Trophoblast cell (in vitro differentiated cells and primary cell): Measurements from ENCODE around the gene ZCCHC17.

ENCODE experiments used
- DNase-seq, 2 donors: peaks; one replicate each; pipeline ENCODE4 v3.0.0-alpha.2; 2016
- H2AFZ ChIP-seq: 2 replicates; pipeline ENCODE4 v1.6.1; 2013; ENCODE audit warnings: low read length, moderate library complexity, mild to moderate bottlenecking; ENCODE audit not compliant: insufficient read depth, poor library complexity
- H2AK5ac ChIP-seq: 2 replicates; pipeline ENCODE4 v1.6.1; 2013; ENCODE audit warnings: mild to moderate bottlenecking, low read length
- H2BK120ac ChIP-seq: 2 replicates; pipeline ENCODE4 v1.6.1; 2013; ENCODE audit warnings: low read length, mild to moderate bottlenecking, moderate library complexity; ENCODE audit not compliant: insufficient read depth, poor library complexity
- H2BK12ac ChIP-seq: 2 replicates; pipeline ENCODE4 v1.6.1; 2013; ENCODE audit warnings: mild to moderate bottlenecking, low read length, moderate library complexity
- H2BK5ac ChIP-seq: 2 replicates; pipeline ENCODE4 v1.6.1; 2013; ENCODE audit warnings: low read length, low read depth, moderate library complexity, mild to moderate bottlenecking; ENCODE audit not compliant: poor library complexity
- H3K14ac ChIP-seq: 2 replicates; pipeline ENCODE4 v1.6.1; 2013; ENCODE audit warnings: mild to moderate bottlenecking, low read length
- H3K18ac ChIP-seq: 2 replicates; pipeline ENCODE4 v1.6.1; 2013; ENCODE audit warnings: mild to moderate bottlenecking, low read length
- H3K23ac ChIP-seq: 2 replicates; pipeline ENCODE4 v1.6.1; 2013; ENCODE audit warnings: low read length
- H3K27ac ChIP-seq: 2 replicates; pipeline ENCODE4 v1.5.1; 2013; ENCODE audit warnings: low read depth, mild to moderate bottlenecking, inconsistent platforms, low read length, moderate library complexity
- H3K27me3 ChIP-seq: 2 replicates; pipeline ENCODE4 v1.6.1; 2013; ENCODE audit warnings: inconsistent platforms, mild to moderate bottlenecking, low read length, moderate library complexity; ENCODE audit not compliant: insufficient read depth
- H3K36me3 ChIP-seq, 2 experiments: 1 replicate in 1 of 2; 2 replicates in 1 of 2; pipeline ENCODE4 v1.6.1; 2013; ENCODE audit warnings: low read length in 2 of 2, mild to moderate bottlenecking in 2 of 2, moderate library complexity in 1 of 2; ENCODE audit not compliant: insufficient read depth in 2 of 2, control insufficient read depth in 1 of 2
- H3K4ac ChIP-seq: 2 replicates; pipeline ENCODE4 v1.6.1; 2013; ENCODE audit warnings: low read depth, mild to moderate bottlenecking, low read length, moderate library complexity
- H3K4me1 ChIP-seq, 2 experiments: 1 replicate in 1 of 2; 2 replicates in 1 of 2; pipeline ENCODE4 v1.6.1; 2013; ENCODE audit warnings: low read length in 2 of 2, mild to moderate bottlenecking in 2 of 2, moderate library complexity in 1 of 2; ENCODE audit not compliant: insufficient read depth in 2 of 2, control insufficient read depth in 1 of 2
- H3K4me2 ChIP-seq: 2 replicates; pipeline ENCODE4 v1.6.1; 2013; ENCODE audit warnings: inconsistent platforms, mild to moderate bottlenecking, low read length, moderate library complexity
- H3K4me3 ChIP-seq: 2 replicates; pipeline ENCODE4 v1.5.1; 2013; ENCODE audit warnings: mild to moderate bottlenecking, low read depth, low read length, inconsistent platforms
- H3K79me1 ChIP-seq: one replicate; pipeline ENCODE4 v1.6.1; 2013; ENCODE audit warnings: low read length
- H3K79me2 ChIP-seq: 2 replicates; pipeline ENCODE4 v1.6.1; 2013; ENCODE audit warnings: low read length, mild to moderate bottlenecking; ENCODE audit not compliant: control insufficient read depth, insufficient read depth, poor library complexity
- H3K9ac ChIP-seq: 2 replicates; pipeline ENCODE4 v1.6.1; 2013; ENCODE audit warnings: mild to moderate bottlenecking, low read length
- H3K9me3 ChIP-seq: 2 replicates; pipeline ENCODE4 v1.6.1; 2013; ENCODE audit warnings: low read depth, mild to moderate bottlenecking, control low read depth, inconsistent platforms, low read length; ENCODE audit not compliant: insufficient read depth
- H4K12ac ChIP-seq: 2 replicates; pipeline ENCODE4 v1.6.1; 2013; ENCODE audit warnings: low read depth, mild to moderate bottlenecking, low read length, moderate library complexity
- H4K8ac ChIP-seq: 2 replicates; pipeline ENCODE4 v1.6.1; 2013; ENCODE audit warnings: low read depth, mild to moderate bottlenecking, low read length, moderate library complexity
- H4K91ac ChIP-seq: one replicate; pipeline ENCODE4 v1.6.1; 2013; ENCODE audit warnings: low read depth, mild to moderate bottlenecking, low read length, moderate library complexity
- WGBS: extraction: QIAGEN DNeasy Blood & Tissue Kit; methylation state at CpG from one replicate; pipeline ENCODE4 v1.1.7; 2013; ENCODE audit warnings: missing lambda C conversion rate; ENCODE audit not compliant: insufficient read length, insufficient coverage; ENCODE audit errors: extremely low coverage; 5-methylcytosine and 5-hydroxymethylcytosine counted together

Gene ZCCHC17

GRCh38 chr1:31389616-31390015 lies 92.8 kb downstream of the ZCCHC17 start:
- Histone ChIP-seq H4K8ac (no peak overlapping the region), H2BK120ac (no peak overlapping the region), H4K12ac (no peak overlapping the region), H2BK5ac (no peak overlapping the region), H3K9me3 (no peaks in the 10 kb centered on the region), H3K23ac (no peak overlapping the region), H3K18ac (no peak overlapping the region), H3K4me3 (no peak overlapping the region), H4K91ac (peak overlapping the region; percentile 16), H3K79me2 (no peaks in the 10 kb centered on the region), H3K4me2 (no peak overlapping the region), H2AK5ac (no peak overlapping the region), H3K4me1 (peaks cover 7 to 16% of the 10 kb centered on the region in 2 experiments), H3K14ac (no peak overlapping the region), H3K27ac (peak overlapping the region; percentile 67), H3K36me3 (no peaks in the 10 kb centered on the region), H3K4ac (no peak overlapping the region), H3K79me1 (peaks cover 3% of the 10 kb centered on the region), H2BK12ac (peak overlapping the region; percentile 87), H3K9ac (no peak overlapping the region), H3K27me3 (no peaks in the 10 kb centered on the region), H2AFZ (no peak overlapping the region)
- DNase-seq: peak; percentile 53 to 62
- no CpG with 5 or more reads among the region's 7 CpGs for WGBS

GRCh38 chr1:31390071-31390470 lies 93.2 kb downstream of the ZCCHC17 start:
- Histone ChIP-seq H3K4me1 (peaks cover 10 to 16% of the 10 kb centered on the region in 2 experiments), H2BK5ac (no peak overlapping the region), H4K8ac (peak overlapping the region; percentile 57), H3K23ac (no peak overlapping the region), H2AK5ac (no peak overlapping the region), H3K18ac (no peak overlapping the region), H3K9me3 (no peaks in the 10 kb centered on the region), H4K12ac (no peak overlapping the region), H3K79me2 (no peaks in the 10 kb centered on the region), H3K36me3 (no peaks in the 10 kb centered on the region), H3K9ac (no peak overlapping the region), H3K4me2 (peak overlapping the region; percentile 19), H2BK12ac (no peak overlapping the region), H3K14ac (no peak overlapping the region), H3K27ac (peak overlapping the region; percentile 73), H4K91ac (no peak overlapping the region), H3K4ac (no peak overlapping the region), H3K79me1 (peaks cover 3% of the 10 kb centered on the region), H2AFZ (no peak overlapping the region), H2BK120ac (no peak overlapping the region), H3K27me3 (no peaks in the 10 kb centered on the region), H3K4me3 (no peak overlapping the region)
- WGBS: no CpG with 5 or more reads among the region's 7 CpGs
- peak; percentile 99 for DNase-seq

GRCh38 chr1:31393463-31393862 lies 96.6 kb downstream of the ZCCHC17 start:
- Histone ChIP-seq H3K79me1 (peaks cover 3% of the 10 kb centered on the region), H3K27ac (no peak overlapping the region), H3K14ac (no peak overlapping the region), H3K4me3 (no peak overlapping the region), H3K4me1 (peaks cover 16 to 23% of the 10 kb centered on the region in 2 experiments), H3K9ac (no peak overlapping the region), H3K18ac (no peak overlapping the region), H3K23ac (no peak overlapping the region), H4K8ac (no peak overlapping the region), H3K9me3 (no peaks in the 10 kb centered on the region), H4K91ac (no peak overlapping the region), H3K79me2 (no peaks in the 10 kb centered on the region), H2BK120ac (no peak overlapping the region), H3K36me3 (no peaks in the 10 kb centered on the region), H3K4me2 (no peak overlapping the region), H3K27me3 (no peaks in the 10 kb centered on the region), H2AFZ (no peak overlapping the region), H2BK12ac (no peak overlapping the region), H4K12ac (no peak overlapping the region), H2BK5ac (no peak overlapping the region), H2AK5ac (no peak overlapping the region), H3K4ac (no peak overlapping the region)
- DNase-seq: no peak

GRCh38 chr1:31394584-31395193 lies 97.9 kb downstream of the ZCCHC17 start:
- Histone ChIP-seq H3K18ac (no peak overlapping the region), H2BK12ac (peak overlapping the region; percentile 41), H4K91ac (no peak overlapping the region), H3K9ac (no peak overlapping the region), H4K12ac (no peak overlapping the region), H3K23ac (no peak overlapping the region), H2BK120ac (no peak overlapping the region), H3K27me3 (no peaks in the 10 kb centered on the region), H3K36me3 (no peaks in the 10 kb centered on the region), H2AFZ (peak overlapping the region; percentile 67), H3K27ac (no peak overlapping the region), H2BK5ac (no peak overlapping the region), H3K14ac (peak overlapping the region; percentile 31), H3K79me1 (peaks cover 2% of the 10 kb centered on the region), H3K4ac (no peak overlapping the region), H3K9me3 (no peaks in the 10 kb centered on the region), H2AK5ac (no peak overlapping the region), H3K4me1 (peaks cover 11 to 20% of the 10 kb centered on the region in 2 experiments), H3K79me2 (no peaks in the 10 kb centered on the region), H3K4me3 (no peak overlapping the region), H4K8ac (peak overlapping the region; percentile 59), H3K4me2 (peak overlapping the region; percentile 70)
- WGBS: no CpG with 5 or more reads among the region's 36 CpGs
- DNase-seq: peak; percentile 85 to 97
